IMR-90 (cell line): Measurements from ENCODE around the gene YWHAG. TPM values are rescaled to one million over a fixed set of nuclear protein-coding genes. Genes with fewer than 3 reads are reported as not detected.

Source experiments
- ATAC-seq: fragments of 200-7000 bp; cut with Tn5 transposase; 2 replicates; pipeline ENCODE4 v1.9.1; 2020; ENCODE audit warnings: low read depth, mild to moderate bottlenecking, moderate library complexity
- BruUV-seq: library from RNA; stranded (reverse); fragments of 400-500 nt; replicated peaks from 2 replicates; lab custom pipeline; 2021; lab: Mats Ljungman, UMichigan
- CTCF ChIA-PET: fragments of 300-600 bp; formaldehyde crosslinking; extraction: SDS; loops from one replicate; lab custom pipeline; 2021; ENCODE audit warnings: antibody characterized with exemption; lab: Yijun Ruan, JAX
- POLR2A ChIA-PET: fragments of 300-600 bp; sonication (Branson Sonifier 250); formaldehyde crosslinking; loops from one replicate; lab custom pipeline; 2022; ENCODE audit warnings: antibody characterized with exemption; ENCODE audit not compliant: unreplicated experiment; lab: Charles Lee
- DNase-seq: peaks from one replicate; pipeline ENCODE4 v3.0.0; 2013
- H2AFZ ChIP-seq: replicated peaks from 2 replicates; pipeline ENCODE3; 2013; ENCODE audit warnings: low read length, mild to moderate bottlenecking; ENCODE audit not compliant: poor library complexity
- H2AK5ac ChIP-seq: 2 replicates; pipeline ENCODE4 v1.6.1; 2013; ENCODE audit warnings: low read depth, low read length, inconsistent platforms
- H2AK9ac ChIP-seq: replicated peaks from 2 replicates; pipeline ENCODE3; 2013; ENCODE audit warnings: mild to moderate bottlenecking, low read depth, low read length, moderate library complexity; ENCODE audit not compliant: poor library complexity
- H2BK120ac ChIP-seq: 2 replicates; pipeline ENCODE4 v1.6.1; 2013; ENCODE audit warnings: low read depth, low read length, inconsistent platforms
- H2BK15ac ChIP-seq: 3 replicates; pipeline ENCODE4 v1.6.1; 2013; ENCODE audit warnings: low read depth, low read length, inconsistent platforms
- H2BK20ac ChIP-seq: 2 replicates; pipeline ENCODE4 v1.6.1; 2013; ENCODE audit warnings: low read depth, mild to moderate bottlenecking, inconsistent platforms, low read length, moderate library complexity
- H2BK5ac ChIP-seq: 2 replicates; pipeline ENCODE4 v1.6.1; 2013; ENCODE audit warnings: mild to moderate bottlenecking, low read depth, low read length, inconsistent platforms; ENCODE audit not compliant: poor library complexity, severe bottlenecking
- H3K14ac ChIP-seq: replicated peaks from 2 replicates; pipeline ENCODE4 v1.6.1; 2013; ENCODE audit warnings: low read depth, low read length, inconsistent platforms
- H3K18ac ChIP-seq: 2 replicates; pipeline ENCODE4 v1.6.1; 2013; ENCODE audit warnings: low read depth, low read length, control low read depth
- H3K23ac ChIP-seq: 2 replicates; pipeline ENCODE4 v1.6.1; 2013; ENCODE audit warnings: low read depth, low read length, inconsistent platforms
- H3K27ac ChIP-seq: 2 replicates; pipeline ENCODE4 v1.5.1; 2013; ENCODE audit warnings: mild to moderate bottlenecking, control low read depth, low read length; ENCODE audit not compliant: insufficient read depth
- H3K27me3 ChIP-seq: 2 replicates; pipeline ENCODE4 v1.6.1; 2013; ENCODE audit warnings: low read length; ENCODE audit not compliant: control insufficient read depth, insufficient read depth
- H3K36me3 ChIP-seq: 2 replicates; pipeline ENCODE4 v1.6.1; 2013; ENCODE audit warnings: low read length, mixed read lengths; ENCODE audit not compliant: control insufficient read depth, insufficient read depth
- H3K4ac ChIP-seq: 2 replicates; pipeline ENCODE4 v1.6.1; 2013; ENCODE audit warnings: low read depth, low read length, inconsistent platforms
- H3K4me1 ChIP-seq: 2 replicates; pipeline ENCODE4 v1.6.1; 2013; ENCODE audit warnings: low read length, mixed read lengths; ENCODE audit not compliant: control insufficient read depth, insufficient read depth
- H3K4me2 ChIP-seq: 2 replicates; pipeline ENCODE4 v1.6.1; 2013; ENCODE audit warnings: low read depth, mild to moderate bottlenecking, control low read depth, low read length, moderate library complexity
- H3K4me3 ChIP-seq: 2 replicates; pipeline ENCODE4 v1.5.1; 2013; ENCODE audit warnings: low read depth, mild to moderate bottlenecking, control low read depth, low read length, moderate library complexity; ENCODE audit not compliant: insufficient read depth
- H3K56ac ChIP-seq: 2 replicates; pipeline ENCODE4 v1.6.1; 2013; ENCODE audit warnings: low read length, inconsistent platforms; ENCODE audit not compliant: insufficient read depth; ENCODE audit errors: extremely low read depth
- H3K79me1 ChIP-seq, 2 experiments: 2 replicates each; pipeline ENCODE4 v1.6.1; 2013; ENCODE audit warnings: low read length in 2 of 2, inconsistent platforms in 1 of 2, low read depth in 1 of 2
- H3K9ac ChIP-seq: 2 replicates; pipeline ENCODE4 v1.6.1; 2013; ENCODE audit warnings: low read depth, low read length, control low read depth
- H3K9me1 ChIP-seq: 2 replicates; pipeline ENCODE4 v1.6.1; 2013; ENCODE audit warnings: low read length, inconsistent platforms; ENCODE audit not compliant: insufficient read depth
- H3K9me3 ChIP-seq: 2 replicates; pipeline ENCODE4 v1.6.1; 2013; ENCODE audit warnings: low read length; ENCODE audit not compliant: control insufficient read depth, insufficient read depth
- H4K20me1 ChIP-seq: 2 replicates; pipeline ENCODE4 v1.6.1; 2013; ENCODE audit warnings: low read length, inconsistent platforms; ENCODE audit not compliant: insufficient read depth
- H4K5ac ChIP-seq: 2 replicates; pipeline ENCODE4 v1.6.1; 2013; ENCODE audit warnings: mild to moderate bottlenecking, low read depth, low read length, control low read depth
- H4K8ac ChIP-seq, 2 experiments: 2 replicates each; pipeline ENCODE4 v1.6.1; 2013; ENCODE audit warnings: low read depth in 2 of 2, low read length in 2 of 2, control low read depth in 1 of 2, inconsistent platforms in 1 of 2
- H4K91ac ChIP-seq: 2 replicates; pipeline ENCODE4 v1.6.1; 2013; ENCODE audit warnings: low read depth, low read length, inconsistent platforms; ENCODE audit not compliant: insufficient read depth
- BHLHE40 ChIP-seq: fragments of 150-350 bp; IDR thresholded peaks from 2 replicates; pipeline ENCODE4 v1.6.1; 2016; ENCODE audit warnings: mild to moderate bottlenecking, low read depth, low read length
- RFX5 ChIP-seq: IDR thresholded peaks from 2 replicates; pipeline ENCODE4 v1.8.0; 2012; ENCODE audit warnings: low read depth, mild to moderate bottlenecking, low read length, moderate library complexity
- USF2 ChIP-seq: fragments of 150-350 bp; IDR thresholded peaks from 2 replicates; pipeline ENCODE4 v1.6.1; 2017; ENCODE audit warnings: mild to moderate bottlenecking, antibody characterized with exemption, low read length, low read depth
- WGBS, 2 experiments: methylation state at CpG; one replicate each; pipeline versions ENCODE4 v1.1.5 to v1.1.7; 2013; ENCODE audit warnings: missing lambda C conversion rate in 2 of 2; ENCODE audit not compliant: insufficient read length in 1 of 2; ENCODE audit errors: extremely low coverage in 2 of 2; 5-methylcytosine and 5-hydroxymethylcytosine counted together
- dilution Hi-C: fragments of 300-500 bp; cut with HindIII; formaldehyde crosslinking; loops from one replicate; pipeline ENCODE4 v1.14.3; 2018; ENCODE audit warnings: low sequenced_read_pairs; ENCODE audit not compliant: unreplicated experiment
- in situ Hi-C: fragments of 300-500 bp; cut with MboI; formaldehyde crosslinking; loops from 3 replicates; pipeline ENCODE4 v1.14.3; 2019; ENCODE audit warnings: low sequenced_read_pairs, inconsistent platforms, mixed read lengths
- intact Hi-C: fragments of 100-400 bp; cut with micrococcal nuclease; formaldehyde crosslinking; loops from 2 replicates; pipeline ENCODE4 v1.10.0; 2022
- polyA plus RNA-seq, 3 experiments: library from polyadenylated mRNA; depleted of rRNA; stranded (reverse); fragments of >200 nt; gene quantifications; 2 replicates each; pipeline ENCODE4 v1.2.3, GENCODE V29; 2012; ENCODE audit warnings: low replicate concordance in 1 of 3
- total RNA-seq: library from RNA; depleted of rRNA; stranded (reverse); fragments of >200 nt; gene quantifications from 2 replicates; pipeline ENCODE4 v1.2.3, GENCODE V29; 2012

YWHAG gene
- total and polyA plus RNA-seq, 2 of the 4 experiments (the other 2 are of a cell fraction) = 40.1 to 64.9 TPM

GRCh38 chr7:76343294-76343930 is 15.4 kb downstream of the YWHAG start:
- H3K36me3 ChIP-seq = peaks cover 49% of the 10 kb centered on the region
- no peak overlapping the region for H3K14ac ChIP-seq
- H2BK20ac ChIP-seq = no peak overlapping the region
- H3K4me1 ChIP-seq = peaks cover 17% of the 10 kb centered on the region
- no peaks in the 10 kb centered on the region for H3K9me3 ChIP-seq
- no peak overlapping the region for H3K23ac ChIP-seq
- no peak overlapping the region for H4K8ac ChIP-seq
- DNase-seq = peak; percentile 59
- no peak overlapping the region for H4K5ac ChIP-seq
- H2AK9ac ChIP-seq = no peak overlapping the region
- H4K20me1 ChIP-seq = peaks cover 98% of the 10 kb centered on the region
- peaks cover 34% of the 10 kb centered on the region for H3K9me1 ChIP-seq
- H3K18ac ChIP-seq = no peak overlapping the region
- peaks cover 20 to 82% of the 10 kb centered on the region in 2 experiments for H3K79me1 ChIP-seq
- in situ Hi-C loops = no loop called here
- ChIA-PET CTCF (no interaction called here), POLR2A (no interaction called here)
- no peak overlapping the region for H2BK5ac ChIP-seq
- no peak overlapping the region for H3K9ac ChIP-seq
- no peak overlapping the region for H4K91ac ChIP-seq
- no peak overlapping the region for H2BK120ac ChIP-seq
- TF ChIP-seq RFX5 (no peak), BHLHE40 (0 out of 2 replicates have a peak, but pooled peaks have one; percentile 21), USF2 (peak; percentile 64)
- no peak overlapping the region for H3K4ac ChIP-seq
- WGBS, 2 experiments = 69% methylated on average over 3 of the region's 6 CpGs; no CpG with 5 or more reads in 1 of the 2 experiments
- ATAC-seq = no peak
- no TSS peak for BruUV-seq
- no peak overlapping the region for H3K4me2 ChIP-seq
- H3K4me3 ChIP-seq = no peak overlapping the region
- H3K27me3 ChIP-seq = no peaks in the 10 kb centered on the region
- no peak overlapping the region for H2AFZ ChIP-seq
- intact Hi-C loops = no loop called here
- no peak overlapping the region for H2AK5ac ChIP-seq
- H3K27ac ChIP-seq = no peak overlapping the region
- no peak overlapping the region for H3K56ac ChIP-seq
- H2BK15ac ChIP-seq = no peak overlapping the region
- dilution Hi-C loops = no loop called here
